OCI-LY3 (cell line): ENCODE results near the gene NTNG2.
A peak's percentile ranks its signal among the peaks of the same experiment; 100 is the strongest.
"Not testable (repeated sequence)": the region's sequence is repeated elsewhere in the genome, so short reads cannot be mapped to it uniquely, and the experiment has no call there.

ENCODE experiments used
- H2AFZ ChIP-seq: fragments of 200-600, 300-600 bp; shearing (Covaris generic); 2 replicates; pipeline ENCODE4 v1.6.0; 2014; ENCODE audit warnings: antibody characterized with exemption, low read depth, low read length
- H3K27ac ChIP-seq: fragments of 200-600, 300-600 bp; sonication (generic); 2 replicates; pipeline ENCODE4 v1.5.1; 2014; ENCODE audit warnings: mild to moderate bottlenecking, low read length, moderate library complexity, mixed read lengths
- H3K27me3 ChIP-seq: fragments of 200-600, 300-600 bp; sonication (generic); 2 replicates; pipeline ENCODE4 v1.6.1; 2014; ENCODE audit warnings: low read depth, low read length, mixed read lengths
- H3K36me3 ChIP-seq: fragments of 200-600, 300-600 bp; sonication (generic); replicated peaks from 2 replicates; pipeline ENCODE3; 2014; ENCODE audit warnings: low read depth, low read length, mixed read lengths
- H3K4me1 ChIP-seq: fragments of 300-600, 200-600 bp; sonication (generic); 2 replicates; pipeline ENCODE4 v1.6.1; 2014; ENCODE audit warnings: low read length, mixed read lengths
- H3K4me2 ChIP-seq: fragments of 200-600, 300-600 bp; sonication (generic); 2 replicates; pipeline ENCODE4 v1.6.1; 2014; ENCODE audit warnings: low read length, mixed read lengths
- H3K4me3 ChIP-seq: fragments of 300-600, 200-600 bp; sonication (generic); 2 replicates; pipeline ENCODE4 v1.5.1; 2014; ENCODE audit warnings: antibody characterized with exemption, mild to moderate bottlenecking, low read length, moderate library complexity
- H3K79me2 ChIP-seq: fragments of 300-600, 200-600 bp; shearing (Covaris generic); 2 replicates; pipeline ENCODE4 v1.6.1; 2014; ENCODE audit warnings: mild to moderate bottlenecking, low read length, mixed read lengths
- H3K9ac ChIP-seq: fragments of 300-600, 200-600 bp; shearing (Covaris generic); 2 replicates; pipeline ENCODE4 v1.6.0; 2014; ENCODE audit warnings: mild to moderate bottlenecking, low read length, moderate library complexity
- H3K9me3 ChIP-seq: fragments of 200-600, 300-600 bp; shearing (Covaris generic); 2 replicates; pipeline ENCODE4 v1.6.1; 2014; ENCODE audit warnings: low read length, mixed read lengths; ENCODE audit not compliant: insufficient read depth
- H4K20me1 ChIP-seq: fragments of 200-600, 300-600 bp; sonication (generic); 2 replicates; pipeline ENCODE4 v1.6.1; 2016; ENCODE audit warnings: low read length, mixed read lengths; ENCODE audit not compliant: insufficient read depth
- EZH2phosphoT487 ChIP-seq: fragments of 200-600 bp; shearing (Covaris generic); IDR thresholded peaks from 2 replicates; pipeline ENCODE4 v1.6.1; 2018; ENCODE audit warnings: antibody characterized with exemption, mixed run types, low read depth
- TF ChIP-seq, protein P1 (sequence below): fragments of 200-600, 300-600 bp; sonication (generic); IDR thresholded peaks from 2 replicates; pipeline ENCODE4 v1.5.1; 2014; ENCODE audit warnings: antibody characterized with exemption, low read length, low read depth

Gene NTNG2

DNA sequence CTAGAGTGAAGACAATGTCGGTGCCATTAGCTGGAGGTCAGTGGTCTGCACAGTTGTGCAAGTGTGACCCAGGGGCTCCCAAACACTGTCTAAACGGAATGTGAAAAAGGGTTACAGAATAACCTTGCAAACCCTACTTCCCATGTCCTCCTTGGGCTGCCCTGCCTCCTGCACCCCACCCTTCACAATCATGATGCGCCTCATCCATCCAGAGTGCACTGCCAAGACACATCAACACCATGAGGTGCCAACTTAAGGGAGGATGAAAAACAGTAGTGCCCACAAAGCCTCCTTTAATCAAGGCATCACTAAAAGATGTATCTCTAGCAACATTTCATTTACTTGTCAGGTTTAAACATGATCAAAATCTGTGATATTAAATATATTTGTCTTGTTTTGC is 105.8 kb downstream of the NTNG2 start:
- H3K4me1 ChIP-seq, result peaks cover 8% of the 10 kb centered on the region; the same call in 1 of the 2 replicates
- H2AFZ ChIP-seq, result no peak overlapping the region
- H4K20me1 ChIP-seq, result 0 out of 2 replicates have a peak, but pooled peaks cover 6% of the 10 kb centered on the region
- peaks cover 86% of the 10 kb centered on the region for H3K36me3 ChIP-seq
- H3K4me2 ChIP-seq, result no peak overlapping the region
- H3K27ac ChIP-seq, result no peak overlapping the region
- no peaks in the 10 kb centered on the region for H3K27me3 ChIP-seq
- no peaks in the 10 kb centered on the region for H3K79me2 ChIP-seq
- no peak overlapping the region for H3K9ac ChIP-seq
- TF ChIP-seq, protein P1, sequence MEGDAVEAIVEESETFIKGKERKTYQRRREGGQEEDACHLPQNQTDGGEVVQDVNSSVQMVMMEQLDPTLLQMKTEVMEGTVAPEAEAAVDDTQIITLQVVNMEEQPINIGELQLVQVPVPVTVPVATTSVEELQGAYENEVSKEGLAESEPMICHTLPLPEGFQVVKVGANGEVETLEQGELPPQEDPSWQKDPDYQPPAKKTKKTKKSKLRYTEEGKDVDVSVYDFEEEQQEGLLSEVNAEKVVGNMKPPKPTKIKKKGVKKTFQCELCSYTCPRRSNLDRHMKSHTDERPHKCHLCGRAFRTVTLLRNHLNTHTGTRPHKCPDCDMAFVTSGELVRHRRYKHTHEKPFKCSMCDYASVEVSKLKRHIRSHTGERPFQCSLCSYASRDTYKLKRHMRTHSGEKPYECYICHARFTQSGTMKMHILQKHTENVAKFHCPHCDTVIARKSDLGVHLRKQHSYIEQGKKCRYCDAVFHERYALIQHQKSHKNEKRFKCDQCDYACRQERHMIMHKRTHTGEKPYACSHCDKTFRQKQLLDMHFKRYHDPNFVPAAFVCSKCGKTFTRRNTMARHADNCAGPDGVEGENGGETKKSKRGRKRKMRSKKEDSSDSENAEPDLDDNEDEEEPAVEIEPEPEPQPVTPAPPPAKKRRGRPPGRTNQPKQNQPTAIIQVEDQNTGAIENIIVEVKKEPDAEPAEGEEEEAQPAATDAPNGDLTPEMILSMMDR, result no peak
- TF ChIP-seq EZH2phosphoT487, result no peak
- H3K9me3 ChIP-seq, result peaks cover 16% of the 10 kb centered on the region
- no peak overlapping the region for H3K4me3 ChIP-seq

DNA sequence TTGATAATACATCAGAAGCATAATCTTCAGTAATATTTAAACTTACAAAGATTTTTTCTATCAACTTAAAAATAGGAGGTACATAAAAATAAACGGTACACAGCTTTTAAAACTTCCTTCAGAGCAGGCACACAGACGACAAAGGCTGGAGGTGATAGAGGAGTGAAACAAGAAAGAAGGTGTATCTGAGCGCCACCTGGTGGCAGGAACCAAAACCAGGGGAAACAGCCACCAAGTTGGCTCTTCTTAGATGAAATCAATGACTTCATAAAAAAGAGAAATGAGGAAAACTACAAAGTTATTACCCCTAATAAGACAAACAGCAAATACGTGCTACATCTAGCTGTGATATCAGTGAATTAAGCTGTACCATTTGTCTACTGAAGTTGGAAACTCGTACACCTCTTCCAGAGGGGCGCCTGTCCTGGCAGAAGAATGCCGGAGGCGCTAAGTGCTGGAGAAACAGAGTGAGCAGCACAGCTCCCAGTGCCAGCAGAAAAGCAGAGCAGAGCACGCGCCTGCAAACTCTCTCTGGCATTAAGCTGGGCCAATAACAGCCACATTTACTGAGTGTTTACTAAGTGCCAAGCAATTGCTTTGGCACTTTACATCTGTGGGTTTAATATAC is 107.0 kb downstream of the NTNG2 start:
- Histone ChIP-seq H3K4me2 (no peak overlapping the region), H3K9me3 (peaks cover 16% of the 10 kb centered on the region), H3K4me3 (no peak overlapping the region), H3K9ac (no peak overlapping the region), H3K27me3 (no peaks in the 10 kb centered on the region), H3K36me3 (peaks cover 88% of the 10 kb centered on the region), H3K79me2 (no peaks in the 10 kb centered on the region), H2AFZ (no peak overlapping the region), H4K20me1 (no peaks in the 10 kb centered on the region), H3K4me1 (peaks cover 8% of the 10 kb centered on the region; the same call in 1 of the 2 replicates), H3K27ac (peak overlapping the region; percentile 96)
- TF ChIP-seq EZH2phosphoT487, result no peak
- TF ChIP-seq, protein P1, result peak; percentile 70

DNA sequence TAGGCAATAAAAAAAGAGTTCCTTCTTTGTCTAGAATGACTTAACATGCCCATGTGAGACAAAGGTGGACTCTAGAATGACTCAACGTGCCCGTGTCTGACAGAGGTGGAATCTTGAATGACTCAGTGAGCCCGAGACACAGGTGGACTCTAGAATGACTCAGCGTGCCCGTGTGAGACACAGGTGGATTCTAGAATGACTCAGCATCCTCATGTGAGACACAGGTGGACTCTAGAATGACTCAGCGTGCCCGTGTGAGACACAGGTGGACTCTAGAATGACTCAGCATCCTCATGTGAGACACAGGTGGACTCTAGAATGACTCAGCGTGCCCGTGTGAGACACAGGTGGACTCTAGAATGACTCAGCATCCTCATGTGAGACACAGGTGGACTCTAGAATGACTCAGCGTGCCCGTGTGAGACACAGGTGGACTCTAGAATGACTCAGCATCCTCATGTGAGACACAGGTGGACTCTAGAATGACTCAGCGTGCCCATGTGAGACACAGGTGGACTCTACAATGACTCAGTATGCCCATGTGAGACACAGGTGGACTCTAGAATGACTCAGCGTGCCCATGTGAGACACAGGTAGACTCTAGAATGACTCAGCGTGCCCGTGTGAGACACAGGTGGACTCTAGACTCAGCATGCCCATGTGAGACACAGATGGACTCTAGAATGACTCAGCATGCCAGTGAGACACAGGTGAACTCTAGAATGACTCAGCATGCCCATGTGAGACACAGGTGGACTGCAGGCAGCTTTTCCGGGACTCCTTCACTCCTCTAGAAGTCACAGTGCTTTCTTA is 108.1 kb downstream of the NTNG2 start:
- Histone ChIP-seq H3K36me3 (peaks cover 88% of the 10 kb centered on the region), H3K9me3 (peaks cover 16% of the 10 kb centered on the region), H3K27ac (peak overlapping the region; percentile 96)
- not testable (repeated sequence) for H3K79me2 ChIP-seq, H4K20me1 ChIP-seq, H2AFZ ChIP-seq, H3K27me3 ChIP-seq, H3K4me3 ChIP-seq, H3K9ac ChIP-seq, H3K4me1 ChIP-seq, H3K4me2 ChIP-seq

DNA sequence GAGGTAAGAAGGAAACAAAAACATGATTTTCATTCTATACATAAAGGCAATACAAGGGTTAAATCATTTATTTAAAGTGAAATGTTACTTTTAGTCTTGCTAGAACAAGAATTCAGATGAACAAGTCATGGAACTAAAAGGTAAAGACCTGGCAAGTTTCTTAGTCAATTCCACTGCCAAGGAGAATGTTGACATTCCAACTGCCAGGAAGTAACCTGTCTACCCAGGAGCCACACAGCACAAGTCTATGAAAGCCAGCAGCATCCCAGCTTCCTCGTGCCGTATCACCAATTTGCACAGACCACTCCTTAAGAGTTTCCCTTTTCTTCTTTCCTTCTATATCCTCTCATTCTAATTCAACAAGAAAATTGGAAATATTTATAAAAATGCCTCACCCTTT is 113.0 kb downstream of the NTNG2 start:
- Histone ChIP-seq H3K4me3 (no peak overlapping the region), H3K27ac (no peak overlapping the region), H3K9ac (no peak overlapping the region), H3K4me1 (no peaks in the 10 kb centered on the region), H3K27me3 (no peaks in the 10 kb centered on the region), H3K4me2 (no peak overlapping the region), H2AFZ (no peak overlapping the region), H3K9me3 (peaks cover 10% of the 10 kb centered on the region; the same call in 1 of the 2 replicates), H3K36me3 (peaks cover 92% of the 10 kb centered on the region), H3K79me2 (no peaks in the 10 kb centered on the region), H4K20me1 (no peaks in the 10 kb centered on the region)
- TF ChIP-seq, protein P1, result no peak
- no peak for TF ChIP-seq EZH2phosphoT487
